Measurements from ENCODE around the gene EPB42. TPM values are rescaled to one million over a fixed set of nuclear protein-coding genes. Genes with fewer than 3 reads are reported as not detected.

EPB42 gene
- total RNA-seq (2013) = 0.04 TPM
- polyA plus RNA-seq (under 1 TPM in 2 of 3 donors, not detected in 1; 0.08 to 0.13 TPM), polyA minus RNA-seq (not detected in 2 replicates), total RNA-seq (0 to 0.60 (median 0) reads per million in 11 experiments)

DNA sequence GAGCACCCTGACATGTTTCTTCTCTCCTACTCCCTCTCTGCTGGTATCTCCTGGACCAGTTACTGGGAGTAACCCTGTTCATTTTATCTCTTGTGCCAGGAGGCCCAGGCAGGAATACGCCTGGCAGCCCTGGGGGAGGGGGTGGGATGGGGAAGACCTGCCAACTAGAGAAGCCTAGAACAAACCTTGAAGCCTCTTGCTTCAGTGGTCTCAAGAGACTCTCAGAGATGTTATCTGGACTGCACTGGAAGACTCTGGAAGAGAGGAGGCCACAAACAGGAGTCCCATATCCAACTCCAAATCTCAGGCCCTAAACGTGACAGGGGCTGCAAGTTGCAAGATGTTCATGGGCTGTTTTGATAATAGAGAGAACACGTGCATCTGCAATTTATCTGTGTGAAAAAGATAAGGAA lies at the start of gene EPB42:
Gene EPB42, minus strand, starts transcription at position 28 of the 413 bp plus-strand sequence. CDS start 193 bp downstream, outside the sequence.
- Histone ChIP-seq H3K79me2 (ENCODE audit: insufficient read depth, low read length) (no peaks in the 10 kb centered on the region), H3K4me2 (replicated peaks; ENCODE audit: extremely low read depth, low read length, poor library complexity, severe bottlenecking) (no peak within 1 kb of the TSS), H3K4me1 (ENCODE audit: control insufficient read depth in 1 of 2, insufficient read depth in 2 of 2, low read length in 2 of 2) (no peaks in the 10 kb centered on the region), H3K4me3 (replicated peaks in 1 of 3; ENCODE audit: low read depth in 2 of 3, low read length in 3 of 3) (no peak within 1 kb of the TSS), H4K20me1 (ENCODE audit: insufficient read depth, low read length) (no peaks in the 10 kb centered on the region), H3K27me3 (ENCODE audit: control insufficient read depth in 2 of 2, insufficient read depth in 2 of 2, low read length in 2 of 2) (no peaks in the 10 kb centered on the region), H2AFZ (ENCODE audit: insufficient read depth, low read depth, low read length, poor library complexity, severe bottlenecking) (no peak within 1 kb of the TSS), H3K9ac (ENCODE audit: insufficient read depth, low read length, poor library complexity, severe bottlenecking) (no peak within 1 kb of the TSS), H3K36me3 (replicated peaks in 1 of 2; ENCODE audit: control insufficient read depth in 1 of 2, insufficient read depth in 2 of 2, low read length in 2 of 2) (no peaks in the 10 kb centered on the region), H3K27ac (ENCODE audit: low read depth in 1 of 2, low read length in 2 of 2) (no peak within 1 kb of the TSS), H3K9me3 (replicated peaks in 1 of 2; ENCODE audit: control insufficient read depth in 1 of 2, insufficient read depth in 1 of 2, low read length in 2 of 2) (no peaks in the 10 kb centered on the region)
- no peaks in the 10 kb centered on the region for H3K36me3 Mint-ChIP-seq
- peaks cover 10 to 12% (median 11%) of the 10 kb centered on the region in 3 donors for H3K27me3 Mint-ChIP-seq (ENCODE audit: low read depth in 3 of 3)
- no peak within 1 kb of the TSS for H3K27ac Mint-ChIP-seq
- TF ChIP-seq CTCF (IDR thresholded peaks at IDR 0.05) = no peak
- peaks cover 1 to 8% (median 4%) of the 10 kb centered on the region in 7 donors for H3K9me3 Mint-ChIP-seq
- DNase-seq = no peak
- intact Hi-C loops (cut with micrococcal nuclease) = no loop called here
- 70% methylated on average over 2 of the region's 3 CpGs for WGBS (ENCODE audit: insufficient coverage)
- H3K4me1 Mint-ChIP-seq = no peaks in the 10 kb centered on the region
- H3K4me3 Mint-ChIP-seq = no peak within 1 kb of the TSS

GRCh38 chr15:43270113-43270665 lies 49.4 kb upstream of the EPB42 start:
- Histone ChIP-seq H3K9me3 (replicated peaks in 1 of 2; ENCODE audit: control insufficient read depth in 1 of 2, insufficient read depth in 1 of 2, low read length in 2 of 2) (no peaks in the 10 kb centered on the region), H3K27ac (ENCODE audit: low read depth in 1 of 2, low read length in 2 of 2) (no peak overlapping the region), H3K27me3 (ENCODE audit: control insufficient read depth in 2 of 2, insufficient read depth in 2 of 2, low read length in 2 of 2) (no peaks in the 10 kb centered on the region), H2AFZ (ENCODE audit: insufficient read depth, low read depth, low read length, poor library complexity, severe bottlenecking) (no peak overlapping the region), H3K4me3 (replicated peaks in 1 of 3; ENCODE audit: low read depth in 2 of 3, low read length in 3 of 3) (no peak overlapping the region), H3K4me1 (ENCODE audit: control insufficient read depth in 1 of 2, insufficient read depth in 2 of 2, low read length in 2 of 2) (peaks cover 0 to 4% of the 10 kb centered on the region in 2 donors), H4K20me1 (ENCODE audit: insufficient read depth, low read length) (no peaks in the 10 kb centered on the region), H3K9ac (ENCODE audit: insufficient read depth, low read length, poor library complexity, severe bottlenecking) (no peak overlapping the region), H3K36me3 (replicated peaks in 1 of 2; ENCODE audit: control insufficient read depth in 1 of 2, insufficient read depth in 2 of 2, low read length in 2 of 2) (no peaks in the 10 kb centered on the region), H3K4me2 (replicated peaks; ENCODE audit: extremely low read depth, low read length, poor library complexity, severe bottlenecking) (no peak overlapping the region), H3K79me2 (ENCODE audit: insufficient read depth, low read length) (no peaks in the 10 kb centered on the region)
- intact Hi-C loops (cut with micrococcal nuclease) = loop anchor here in 1 of 2 donors (10.0 kb wide), 1 partner anchor 565 kb away; no protein-coding TSS in a partner anchor
- no peak overlapping the region for H3K4me3 Mint-ChIP-seq
- H3K27me3 Mint-ChIP-seq (ENCODE audit: low read depth in 3 of 3) = peaks cover 5 to 15% (median 12%) of the 10 kb centered on the region in 3 donors
- DNase-seq = no peak
- peaks cover 0 to 7% (median 3%) of the 10 kb centered on the region in 7 donors for H3K9me3 Mint-ChIP-seq
- H3K36me3 Mint-ChIP-seq = no peaks in the 10 kb centered on the region
- 74% methylated on average over 5 of the region's 5 CpGs for WGBS (ENCODE audit: insufficient coverage)
- H3K27ac Mint-ChIP-seq = peak overlapping the region in 1 of 7 donors; percentile 38
- peaks cover 6% of the 10 kb centered on the region for H3K4me1 Mint-ChIP-seq
- no peak for TF ChIP-seq CTCF (IDR thresholded peaks at IDR 0.05)
